Epithelial cell of proximal tubule (primary cell): ENCODE results near the gene MRM2. TPM values are rescaled to one million over a fixed set of nuclear protein-coding genes. Genes with fewer than 3 reads are reported as not detected.

Experiments
- DNase-seq: peaks from one replicate; pipeline ENCODE4 v3.0.0-alpha.2; 2011; ENCODE audit warnings: low read depth
- H3K4me3 ChIP-seq: 2 replicates; pipeline ENCODE4 v1.5.1; 2011; ENCODE audit warnings: low read depth, mild to moderate bottlenecking, low read length
- total RNA-seq: library from RNA; depleted of rRNA; stranded (reverse); fragments of >200 nt; gene quantifications from 2 replicates; pipeline ENCODE4 v1.2.3, GENCODE V29; 2015
- TF ChIP-seq, protein P1 (sequence below): conservative IDR thresholded peaks from 2 replicates; pipeline ENCODE4 v1.5.1; 2012; ENCODE audit warnings: low read depth, mild to moderate bottlenecking, low read length

The MRM2 gene
- total RNA-seq, 1 donor from 2014 or later = 26.1 TPM

GRCh38 chr7:2196381-2197378 lies 45.3 kb downstream of the MRM2 start:
- H3K4me3 ChIP-seq = no peak overlapping the region
- DNase-seq = no peak
- TF ChIP-seq, protein P1, sequence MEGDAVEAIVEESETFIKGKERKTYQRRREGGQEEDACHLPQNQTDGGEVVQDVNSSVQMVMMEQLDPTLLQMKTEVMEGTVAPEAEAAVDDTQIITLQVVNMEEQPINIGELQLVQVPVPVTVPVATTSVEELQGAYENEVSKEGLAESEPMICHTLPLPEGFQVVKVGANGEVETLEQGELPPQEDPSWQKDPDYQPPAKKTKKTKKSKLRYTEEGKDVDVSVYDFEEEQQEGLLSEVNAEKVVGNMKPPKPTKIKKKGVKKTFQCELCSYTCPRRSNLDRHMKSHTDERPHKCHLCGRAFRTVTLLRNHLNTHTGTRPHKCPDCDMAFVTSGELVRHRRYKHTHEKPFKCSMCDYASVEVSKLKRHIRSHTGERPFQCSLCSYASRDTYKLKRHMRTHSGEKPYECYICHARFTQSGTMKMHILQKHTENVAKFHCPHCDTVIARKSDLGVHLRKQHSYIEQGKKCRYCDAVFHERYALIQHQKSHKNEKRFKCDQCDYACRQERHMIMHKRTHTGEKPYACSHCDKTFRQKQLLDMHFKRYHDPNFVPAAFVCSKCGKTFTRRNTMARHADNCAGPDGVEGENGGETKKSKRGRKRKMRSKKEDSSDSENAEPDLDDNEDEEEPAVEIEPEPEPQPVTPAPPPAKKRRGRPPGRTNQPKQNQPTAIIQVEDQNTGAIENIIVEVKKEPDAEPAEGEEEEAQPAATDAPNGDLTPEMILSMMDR = no peak

GRCh38 chr7:2195400-2196246 lies 46.4 kb downstream of the MRM2 start:
- H3K4me3 ChIP-seq = no peak overlapping the region
- DNase-seq = no peak
- TF ChIP-seq, protein P1 = no peak

DNA sequence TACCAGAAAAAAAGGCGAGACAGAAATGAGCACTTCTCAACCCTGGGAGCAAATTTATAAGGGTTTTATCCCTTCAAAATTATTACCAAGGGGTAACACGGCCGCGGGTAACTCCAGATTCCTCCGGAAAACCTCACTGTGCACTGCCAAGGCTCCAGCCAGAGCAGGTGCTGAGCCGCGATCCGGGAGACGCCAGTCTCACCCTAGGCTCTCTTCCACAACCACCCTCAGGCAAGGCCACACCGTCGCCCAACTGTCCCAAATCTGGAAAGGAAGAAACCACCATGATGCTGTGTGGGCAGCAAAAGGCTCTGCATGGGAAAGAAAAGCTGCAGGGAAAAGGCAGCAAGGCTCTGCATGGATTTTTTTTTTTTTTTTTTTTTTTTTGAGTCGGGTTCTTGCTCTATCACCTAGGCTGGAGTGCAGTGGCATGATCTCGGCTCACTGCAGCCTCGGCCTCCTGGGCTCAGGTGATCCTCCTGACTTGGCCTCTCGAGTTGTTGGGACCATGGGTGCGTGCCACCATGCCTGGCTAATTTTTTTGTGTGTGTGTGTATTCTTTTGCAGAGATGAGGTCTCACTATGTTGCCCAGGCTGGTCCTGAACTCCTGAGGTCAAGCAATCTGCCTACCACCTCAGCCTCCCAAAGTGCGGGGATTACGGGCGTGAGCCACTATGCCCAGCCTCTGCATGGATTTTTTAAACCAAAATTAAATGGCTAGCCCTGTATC lies 48.3 kb downstream of the MRM2 start:
- DNase-seq = no peak
- H3K4me3 ChIP-seq = no peak overlapping the region
- TF ChIP-seq, protein P1 = no peak

GRCh38 chr7:2192831-2193534 lies 49.0 kb downstream of the MRM2 start:
- no peak overlapping the region for H3K4me3 ChIP-seq
- TF ChIP-seq, protein P1 = no peak
- no peak for DNase-seq

DNA sequence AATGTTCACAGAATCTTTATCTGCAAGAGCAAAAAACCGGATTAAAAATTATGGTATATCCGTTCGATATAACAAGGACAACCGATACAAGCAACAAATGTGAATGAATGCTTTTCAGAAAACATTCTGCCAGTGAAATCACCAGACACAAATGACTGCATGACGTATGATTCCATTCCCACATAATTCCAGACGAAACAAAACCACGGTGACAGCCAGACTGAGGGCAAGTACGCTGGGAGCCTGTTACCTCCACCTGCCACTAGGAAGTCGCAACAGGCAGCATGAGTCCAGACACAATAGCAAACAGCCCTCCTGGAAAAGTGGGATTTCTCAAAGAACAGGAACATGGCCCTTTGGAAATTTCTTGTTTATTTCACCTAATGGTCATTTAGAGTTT lies 51.0 kb downstream of the MRM2 start:
- TF ChIP-seq, protein P1 = no peak
- no peak overlapping the region for H3K4me3 ChIP-seq
- DNase-seq = no peak

DNA sequence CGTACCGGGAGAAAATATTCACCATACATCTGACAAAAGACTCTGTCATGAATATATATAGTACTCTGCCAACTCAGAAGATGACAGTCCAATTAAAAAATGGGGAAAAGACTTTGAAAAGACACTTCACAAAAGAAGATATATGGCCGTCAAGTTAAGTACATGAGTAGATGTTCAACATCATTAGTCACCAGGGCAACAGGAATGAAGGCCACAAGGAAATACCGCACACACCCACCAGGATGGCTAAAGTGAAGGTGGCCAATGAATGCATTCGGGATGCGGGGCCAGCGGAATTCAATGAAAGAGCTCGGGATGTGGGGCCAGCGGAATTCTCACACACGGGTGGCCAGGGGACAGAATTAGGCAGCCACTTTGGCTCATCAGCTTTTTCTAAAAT lies 51.5 kb downstream of the MRM2 start:
- TF ChIP-seq, protein P1 = no peak
- no peak for DNase-seq
- H3K4me3 ChIP-seq = no peak overlapping the region
